A673 (cell line): ENCODE measurements around the gene CDC42EP3. TPM values are rescaled to one million over a fixed set of nuclear protein-coding genes. Genes with fewer than 3 reads are reported as not detected.

Experiments
- BruUV-seq: library from RNA; stranded (reverse); fragments of 400-500 nt; replicated peaks from 2 replicates; lab custom pipeline; 2021; lab: Mats Ljungman, UMichigan
- CTCF ChIA-PET: fragments of 300-600 bp; sonication (Branson Sonifier 250); formaldehyde crosslinking; loops from one replicate; lab custom pipeline; 2022; ENCODE audit warnings: antibody characterized with exemption; lab: Charles Lee
- POLR2A ChIA-PET: fragments of 300-600 bp; sonication (Branson Sonifier 250); formaldehyde crosslinking; loops from one replicate; lab custom pipeline; 2022; ENCODE audit warnings: antibody characterized with exemption; ENCODE audit not compliant: low non-redundant PET; lab: Charles Lee
- DNase-seq: peaks from one replicate; pipeline ENCODE4 v3.0.0-alpha.2; 2015; ENCODE audit warnings: low spot score
- H3K27ac ChIP-seq: fragments of 200-600 bp; sonication (generic); 2 replicates; pipeline ENCODE4 v1.5.1; 2016; ENCODE audit warnings: mixed run types, low read depth, mild to moderate bottlenecking, mixed read lengths, antibody characterized with exemption, low read length; ENCODE audit not compliant: poor library complexity, severe bottlenecking
- H3K27me3 ChIP-seq: fragments of 200-600 bp; sonication (generic); replicated peaks from 2 replicates; pipeline ENCODE4 v1.6.1; 2017; ENCODE audit warnings: mixed run types, low read depth, mild to moderate bottlenecking, mixed read lengths, antibody characterized with exemption, low read length; ENCODE audit not compliant: insufficient read depth, poor library complexity
- H3K36me3 ChIP-seq: fragments of 200-600 bp; sonication (generic); 2 replicates; pipeline ENCODE4 v1.6.1; 2016; ENCODE audit warnings: mixed run types, mild to moderate bottlenecking, mixed read lengths, antibody characterized with exemption, low read length; ENCODE audit not compliant: insufficient read depth, poor library complexity, severe bottlenecking
- H3K4me1 ChIP-seq: fragments of 200-600 bp; sonication (generic); 2 replicates; pipeline ENCODE4 v1.6.1; 2017; ENCODE audit warnings: mixed run types, mild to moderate bottlenecking, mixed read lengths, antibody characterized with exemption, low read length; ENCODE audit not compliant: insufficient read depth, poor library complexity, severe bottlenecking
- H3K4me3 ChIP-seq: fragments of 200-600 bp; sonication (generic); 2 replicates; pipeline ENCODE4 v1.5.1; 2016; ENCODE audit warnings: low read depth, mixed run types, mild to moderate bottlenecking, mixed read lengths, low read length; ENCODE audit not compliant: poor library complexity, severe bottlenecking
- H3K9me3 ChIP-seq: fragments of 200-600 bp; sonication (generic); 2 replicates; pipeline ENCODE4 v1.6.1; 2016; ENCODE audit warnings: mixed run types, low read depth, mild to moderate bottlenecking, mixed read lengths, antibody characterized with exemption, low read length; ENCODE audit not compliant: poor library complexity, severe bottlenecking
- EZH2 ChIP-seq: fragments of 200-600 bp; sonication (generic); IDR thresholded peaks from 2 replicates; pipeline ENCODE4 v1.6.1; 2017; ENCODE audit warnings: borderline replicate concordance, low read depth, mild to moderate bottlenecking, mixed read lengths, antibody characterized with exemption, low read length; ENCODE audit not compliant: poor library complexity, severe bottlenecking
- intact Hi-C: fragments of 100-400 bp; cut with micrococcal nuclease; formaldehyde crosslinking; loops from one replicate; pipeline ENCODE4 v1.10.0; 2022; ENCODE audit not compliant: unreplicated experiment
- total RNA-seq: library from RNA; stranded (reverse); gene quantifications from 2 replicates; pipeline ENCODE4 v1.2.3, GENCODE V29; 2021
- TF ChIP-seq, protein P1 (sequence below): fragments of 300-800, 200-600 bp; sonication (generic); conservative IDR thresholded peaks from 2 replicates; pipeline ENCODE4 v1.5.1; 2017; ENCODE audit warnings: low read depth, mild to moderate bottlenecking, antibody characterized with exemption, low read length, moderate library complexity, mixed read lengths

Gene CDC42EP3
- total RNA-seq, 1 experiment from 2014 or later: 12.2 TPM

DNA sequence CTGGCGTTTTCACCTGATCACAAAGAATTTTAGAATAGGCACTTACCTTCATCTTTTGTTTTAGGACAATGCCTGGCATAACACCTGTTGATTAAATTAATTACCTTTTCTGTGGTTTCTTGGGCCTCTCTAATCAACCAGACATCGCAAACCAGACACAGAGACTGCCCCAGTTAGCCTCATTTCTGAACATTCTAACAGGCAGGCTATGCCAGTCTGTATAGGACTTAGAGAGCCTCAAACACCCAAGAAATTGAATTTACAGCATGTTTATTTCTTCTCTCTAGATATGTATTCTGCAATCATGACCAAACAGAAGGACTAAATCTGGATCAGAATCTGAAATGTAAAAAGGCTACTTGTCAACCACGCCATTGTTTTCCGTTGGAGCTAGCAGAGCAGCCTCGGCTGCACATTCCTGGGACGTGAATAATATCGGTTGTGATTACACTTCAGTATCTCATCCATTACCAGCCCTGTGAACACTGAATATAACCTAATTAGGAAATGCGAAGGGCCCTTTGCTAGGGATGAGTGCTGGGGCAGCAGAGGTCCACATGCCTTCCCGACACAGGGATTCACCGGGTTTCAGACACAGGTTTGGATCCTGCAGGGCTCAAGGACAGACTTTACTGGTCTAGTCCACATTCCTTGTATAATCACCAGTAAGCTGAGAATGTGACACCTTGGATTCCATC, 17.5 kb upstream of the CDC42EP3 start:
- H3K36me3 ChIP-seq: no peaks in the 10 kb centered on the region
- ChIA-PET POLR2A (no interaction called here), CTCF (no interaction called here)
- no peak overlapping the region for H3K4me3 ChIP-seq
- H3K27me3 ChIP-seq: no peaks in the 10 kb centered on the region
- TF ChIP-seq, protein P1, sequence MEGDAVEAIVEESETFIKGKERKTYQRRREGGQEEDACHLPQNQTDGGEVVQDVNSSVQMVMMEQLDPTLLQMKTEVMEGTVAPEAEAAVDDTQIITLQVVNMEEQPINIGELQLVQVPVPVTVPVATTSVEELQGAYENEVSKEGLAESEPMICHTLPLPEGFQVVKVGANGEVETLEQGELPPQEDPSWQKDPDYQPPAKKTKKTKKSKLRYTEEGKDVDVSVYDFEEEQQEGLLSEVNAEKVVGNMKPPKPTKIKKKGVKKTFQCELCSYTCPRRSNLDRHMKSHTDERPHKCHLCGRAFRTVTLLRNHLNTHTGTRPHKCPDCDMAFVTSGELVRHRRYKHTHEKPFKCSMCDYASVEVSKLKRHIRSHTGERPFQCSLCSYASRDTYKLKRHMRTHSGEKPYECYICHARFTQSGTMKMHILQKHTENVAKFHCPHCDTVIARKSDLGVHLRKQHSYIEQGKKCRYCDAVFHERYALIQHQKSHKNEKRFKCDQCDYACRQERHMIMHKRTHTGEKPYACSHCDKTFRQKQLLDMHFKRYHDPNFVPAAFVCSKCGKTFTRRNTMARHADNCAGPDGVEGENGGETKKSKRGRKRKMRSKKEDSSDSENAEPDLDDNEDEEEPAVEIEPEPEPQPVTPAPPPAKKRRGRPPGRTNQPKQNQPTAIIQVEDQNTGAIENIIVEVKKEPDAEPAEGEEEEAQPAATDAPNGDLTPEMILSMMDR: no peak
- TF ChIP-seq EZH2: no peak
- H3K4me1 ChIP-seq: no peaks in the 10 kb centered on the region
- no peak for DNase-seq
- no peaks in the 10 kb centered on the region for H3K9me3 ChIP-seq
- intact Hi-C loops: no loop called here
- H3K27ac ChIP-seq: no peak overlapping the region
- no TSS peak for BruUV-seq

DNA sequence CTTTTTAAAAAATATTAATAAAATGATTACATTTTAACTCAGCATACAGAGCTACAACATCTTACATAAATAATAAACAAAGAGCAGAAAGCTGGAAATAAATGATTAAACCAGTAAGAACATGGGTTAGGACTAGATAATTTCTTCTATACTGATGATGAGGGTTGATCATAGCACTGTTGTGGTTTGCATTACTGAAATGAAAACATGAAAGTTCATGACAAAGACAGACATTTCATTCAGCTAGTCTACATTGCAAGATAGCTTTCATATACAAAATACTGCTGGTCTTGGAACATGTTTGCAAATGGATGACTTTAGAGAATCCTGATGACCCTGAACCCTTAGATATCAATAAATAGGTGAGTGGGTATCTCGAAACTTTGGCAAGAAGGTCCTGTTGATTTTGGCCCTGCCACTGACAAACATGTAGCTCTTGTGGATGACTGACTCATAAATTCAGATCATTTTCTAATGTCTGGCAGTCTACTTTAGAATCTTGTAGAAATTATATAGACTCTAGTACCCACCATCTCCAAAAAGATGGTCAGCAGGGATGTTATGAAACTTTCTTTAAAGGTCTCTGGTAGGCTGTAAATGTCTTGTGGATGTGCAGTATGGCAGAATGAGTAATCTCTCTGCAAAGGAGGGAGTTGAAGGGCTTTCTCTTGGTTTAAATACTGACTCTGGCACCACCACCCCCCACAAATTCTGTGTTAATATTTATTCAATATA, 15.5 kb upstream of the CDC42EP3 start:
- no peak overlapping the region for H3K4me3 ChIP-seq
- intact Hi-C loops: no loop called here
- DNase-seq: no peak
- no TSS peak for BruUV-seq
- H3K27ac ChIP-seq: no peak overlapping the region
- no peaks in the 10 kb centered on the region for H3K27me3 ChIP-seq
- H3K4me1 ChIP-seq: no peaks in the 10 kb centered on the region
- no peaks in the 10 kb centered on the region for H3K9me3 ChIP-seq
- TF ChIP-seq EZH2: no peak
- TF ChIP-seq, protein P1: no peak
- ChIA-PET POLR2A (no interaction called here), CTCF (no interaction called here)
- H3K36me3 ChIP-seq: no peaks in the 10 kb centered on the region

DNA sequence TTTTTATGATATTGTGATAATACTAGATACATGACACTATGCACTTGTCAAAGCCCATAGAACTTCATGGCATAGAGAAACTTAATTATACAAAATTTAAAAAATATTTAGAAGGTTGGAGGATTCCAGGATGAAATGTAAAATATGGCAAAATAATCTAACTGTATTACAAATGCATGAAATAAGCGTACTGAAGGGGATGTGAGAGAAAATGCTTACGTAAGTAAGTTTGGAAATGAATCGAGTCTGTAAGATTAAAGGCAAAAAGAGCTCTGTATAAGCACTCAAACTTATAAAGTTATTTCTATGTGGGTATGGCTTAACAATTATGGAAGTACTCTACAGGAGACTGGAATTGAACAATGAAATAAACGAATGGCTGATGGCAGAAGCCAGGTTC, 13.4 kb upstream of the CDC42EP3 start:
- Histone ChIP-seq H3K27ac (no peak overlapping the region), H3K36me3 (no peaks in the 10 kb centered on the region), H3K4me1 (no peaks in the 10 kb centered on the region), H3K9me3 (no peaks in the 10 kb centered on the region), H3K27me3 (no peaks in the 10 kb centered on the region), H3K4me3 (no peak overlapping the region)
- intact Hi-C loops: no loop called here
- BruUV-seq: no TSS peak
- TF ChIP-seq, protein P1: no peak
- TF ChIP-seq EZH2: no peak
- DNase-seq: no peak
- ChIA-PET POLR2A (no interaction called here), CTCF (no interaction called here)
